K562 treated with DMSO at 1 percent for 48 hours (cell line): Measurements from ENCODE around the gene ZNF821. TPM values are rescaled to one million over a fixed set of nuclear protein-coding genes. Genes with fewer than 3 reads are reported as not detected.

ENCODE experiments used
- total RNA-seq: library from RNA; unstranded; fragments of 300-600 nt; gene quantifications from 2 replicates; pipeline ENCODE4 v1.2.3, GENCODE V29; 2022; ENCODE audit warnings: low replicate concordance; ENCODE audit errors: extremely low read depth

Gene ZNF821
- not detected in 2 replicates for total RNA-seq

GRCh38 chr16:71883849-71884638 lies at the start of gene ZNF821:
Gene ZNF821 (minus strand): TSS chr16:71884182. CDS start chr16:71879946, 4,236 bp downstream.

DNA sequence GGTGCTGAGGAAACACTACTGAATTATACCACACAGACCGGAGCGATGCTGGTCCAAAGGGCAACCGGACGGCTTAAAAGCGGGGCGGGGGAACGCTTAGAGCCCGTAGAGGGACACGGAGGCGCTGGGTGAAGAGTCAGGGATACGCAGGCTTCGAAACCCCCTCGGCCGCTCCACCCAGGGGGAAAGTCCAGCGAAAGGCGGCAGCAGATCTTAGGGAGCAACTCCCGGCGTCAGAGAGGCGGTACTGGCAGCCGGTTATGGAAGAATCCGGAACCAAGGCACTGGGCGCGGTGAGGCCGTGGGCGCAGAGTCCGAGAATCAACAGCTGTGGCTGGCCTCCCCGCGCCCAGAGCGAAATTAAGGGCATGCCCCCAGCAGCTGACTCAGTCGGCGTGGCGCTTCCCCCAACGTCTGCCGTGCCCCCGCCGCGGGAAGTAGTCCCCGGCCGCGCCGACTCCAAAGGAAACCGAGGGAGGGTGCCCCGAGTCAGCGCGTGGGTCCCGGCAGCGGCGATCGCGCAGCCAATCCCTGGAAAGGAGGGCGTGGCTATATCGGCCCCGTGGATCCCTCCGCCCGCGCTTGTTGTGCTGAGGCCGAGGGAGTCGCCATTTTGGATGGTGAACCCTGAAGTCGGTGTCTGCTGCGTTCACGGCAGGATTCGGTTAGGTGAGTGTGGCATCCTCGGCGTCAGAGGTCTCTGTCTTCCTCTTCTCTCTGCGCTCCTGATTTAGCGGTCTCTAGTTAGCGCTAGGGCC lies 11.1 kb upstream of the ZNF821 start, which contains the start of gene IST1:
IST1 (plus strand) TSS at position 611 of the 758 bp plus-strand sequence. CDS start 20,110 bp downstream, outside the sequence.

DNA sequence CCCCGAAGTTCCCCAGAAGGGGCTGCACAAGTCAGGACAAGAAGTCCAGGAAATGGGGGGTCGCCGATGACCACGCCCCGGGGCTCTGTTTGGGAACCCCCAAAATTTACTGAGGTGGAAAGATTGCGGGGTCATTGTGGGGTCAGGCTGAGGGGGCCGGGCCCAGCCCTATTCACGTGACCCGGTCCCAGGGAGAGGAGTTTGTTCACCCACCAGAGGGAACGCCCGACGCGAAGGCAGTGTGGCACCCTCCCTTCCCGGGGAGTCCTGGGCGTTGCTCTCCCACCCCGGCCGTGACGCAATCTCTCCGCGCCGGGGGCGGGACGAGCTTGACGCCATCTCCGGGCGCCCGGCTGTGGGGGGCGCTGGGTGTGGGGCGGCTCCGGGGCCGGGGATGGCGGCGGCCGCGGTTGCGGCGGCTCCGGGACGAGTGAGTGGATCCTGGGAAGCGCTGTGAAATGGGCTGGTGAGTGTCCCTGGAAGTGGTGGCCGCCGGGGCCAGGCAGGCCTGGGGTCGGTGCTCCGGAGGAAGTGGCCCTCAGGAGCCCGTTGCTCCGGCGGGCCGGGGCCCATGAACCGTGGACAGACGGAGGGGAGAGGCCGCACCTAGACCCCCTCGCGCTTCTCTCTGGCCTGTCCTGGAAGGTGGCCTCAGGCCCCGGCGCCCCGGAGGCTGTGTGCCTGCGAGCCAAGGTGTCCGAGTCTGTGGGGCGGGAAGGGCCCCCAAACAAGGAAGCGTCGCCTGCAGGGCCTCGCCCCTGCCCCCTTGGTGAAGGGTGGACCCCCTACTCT lies 38.1 kb downstream of the ZNF821 start, which contains the start of gene ATXN1L:
ATXN1L (plus strand) TSS at position 338 of the 792 bp plus-strand sequence. CDS start 3,765 bp downstream, outside the sequence.

Other genes with a start within 250 kb of the ZNF821 start
- gene PHLPP2, start 159.5 kb downstream of the ZNF821 start, total RNA-seq: not detected in 2 replicates
- not detected in 2 replicates for gene AP1G1, start 75.3 kb downstream of the ZNF821 start, total RNA-seq
- not detected in 2 replicates for gene ATXN1L, start 38.2 kb downstream of the ZNF821 start, total RNA-seq
- not detected in 2 replicates for gene IST1, start 11.3 kb upstream of the ZNF821 start, total RNA-seq
- gene PKD1L3, start 116.2 kb upstream of the ZNF821 start, total RNA-seq: not detected in 2 replicates
- not detected in 2 replicates for gene DHODH, start 124.6 kb upstream of the ZNF821 start, total RNA-seq
- gene HP, start 170.3 kb upstream of the ZNF821 start, total RNA-seq: not detected in 2 replicates
- not detected in 2 replicates for gene HPR, start 179.0 kb upstream of the ZNF821 start, total RNA-seq
- gene TXNL4B, start 209.4 kb upstream of the ZNF821 start, total RNA-seq: not detected in 2 replicates
- gene DHX38, start 209.7 kb upstream of the ZNF821 start, total RNA-seq: not detected in 2 replicates